ENCODE data around the gene SLC35F5.

- TF ChIP-seq CTCF (IDR thresholded peaks at IDR 0.05) (no peak), POLR2A (IDR thresholded peaks at IDR 0.05) (no peak)
Observed at GRCh38 chr2:113685471-113685870, 71.0 kb downstream of the SLC35F5 start.

Measured in right lobe of liver (tissue), 4 donors.